Body of pancreas (tissue), 4 donors: Measurements from ENCODE around the gene KRTAP20-4. TPM values are rescaled to one million over a fixed set of nuclear protein-coding genes. Genes with fewer than 3 reads are reported as not detected.

Experiments
- ATAC-seq: fragments of 150-250 bp; one replicate; pipeline ENCODE4 v1.9.1; 2016
- DNase-seq, 4 donors: peaks; one replicate each; pipeline ENCODE4 v3.0.0-alpha.2; 2019
- H3K27ac ChIP-seq, 4 donors: fragments of 200-600 bp; sonication (generic); 1 replicate in 3 of 4; 2 replicates in 1 of 4; pipeline versions ENCODE4 v1.5.1 to v1.6.1; 2016 to 2019; ENCODE audit warnings: mild to moderate bottlenecking in 1 of 4, mixed read lengths in 1 of 4, moderate library complexity in 1 of 4
- H3K27me3 ChIP-seq, 2 donors: fragments of 200-600 bp; sonication (generic); one replicate each; pipeline ENCODE4 v1.6.0; 2016; ENCODE audit warnings: mild to moderate bottlenecking in 1 of 2
- H3K36me3 ChIP-seq, 2 donors: fragments of 200-600 bp; sonication (generic); replicated peaks in 1 of 2; 2 replicates each; pipeline ENCODE4 v1.5.1; 2016; ENCODE audit warnings: low read depth in 2 of 2; ENCODE audit not compliant: insufficient read depth in 1 of 2
- H3K4me1 ChIP-seq: fragments of 200-600 bp; sonication (generic); one replicate; pipeline ENCODE4 v1.6.0; 2016
- H3K4me3 ChIP-seq, 2 donors: fragments of 200-600 bp; sonication (generic); 1 replicate in 1 of 2; 2 replicates in 1 of 2; pipeline ENCODE4 v1.5.1; 2016 to 2019
- H3K9me3 ChIP-seq, 3 donors: fragments of 200-600 bp; sonication (generic); 1 replicate in 2 of 3; 2 replicates in 1 of 3; pipeline ENCODE4 v1.5.1; 2016
- POLR2A ChIP-seq, 3 donors: fragments of 450-650 bp; IDR thresholded peaks; one replicate each; pipeline ENCODE4 v1.6.1; 2016; ENCODE audit warnings: antibody characterized with exemption in 3 of 3, mild to moderate bottlenecking in 2 of 3
- WGBS, 2 donors: methylation state at CpG; one replicate each; pipeline ENCODE4 v1.1.5; 2017; 5-methylcytosine and 5-hydroxymethylcytosine counted together
- intact Hi-C: fragments of 100-400 bp; cut with DNase I; formaldehyde crosslinking; loops from one replicate; pipeline ENCODE4 v1.15.1; 2023
- total RNA-seq, 2 donors: library from RNA; depleted of rRNA; stranded (reverse); fragments of >200 nt; gene quantifications; one replicate each; pipeline ENCODE4 v1.1.0, GENCODE V29; 2016
- TF ChIP-seq, protein P1 (sequence below), 7 experiments: fragments of 450-650 bp in 4 of 7; fragments of 200-600 bp in 3 of 7; sonication (generic) in 3 of 7; IDR thresholded peaks; one replicate each; pipeline ENCODE4 v1.5.1; 2016 to 2019; ENCODE audit warnings: antibody characterized with exemption in 7 of 7

KRTAP20-4 gene
- not detected for total RNA-seq

DNA sequence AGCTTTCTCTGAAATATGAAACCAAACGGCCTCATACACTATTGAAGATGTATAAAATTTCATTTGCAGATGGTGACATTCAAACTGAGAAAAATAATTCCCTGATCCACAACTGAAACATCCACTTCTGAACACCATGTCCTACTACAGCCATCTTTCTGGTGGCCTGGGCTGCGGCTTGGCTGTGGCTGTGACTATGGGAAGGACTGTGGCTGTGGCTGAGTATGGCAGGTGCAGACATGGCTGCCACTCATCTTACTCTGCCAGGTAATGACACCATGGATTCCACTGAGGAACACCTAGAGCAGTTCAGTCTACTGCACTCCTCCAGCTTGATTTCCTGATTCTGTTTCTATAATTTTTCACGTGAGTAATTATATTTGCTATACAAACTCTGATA lies at the start of gene KRTAP20-4:
Gene KRTAP20-4 (plus strand): TSS at position 106 of the 400 bp plus-strand sequence.
- WGBS, 2 donors, result 70 to 80% methylated on average over 3 of the region's 3 CpGs
- Histone ChIP-seq H3K27ac (no peak within 1 kb of the TSS), H3K4me1 (no peaks in the 10 kb centered on the region), H3K36me3 (no peaks in the 10 kb centered on the region), H3K27me3 (no peaks in the 10 kb centered on the region), H3K4me3 (no peak within 1 kb of the TSS), H3K9me3 (no peaks in the 10 kb centered on the region)
- no peak for DNase-seq
- no peak for ATAC-seq
- intact Hi-C loops, result no loop called here
- TF ChIP-seq POLR2A (IDR thresholded peaks at IDR 0.05), result no peak
- TF ChIP-seq, protein P1, sequence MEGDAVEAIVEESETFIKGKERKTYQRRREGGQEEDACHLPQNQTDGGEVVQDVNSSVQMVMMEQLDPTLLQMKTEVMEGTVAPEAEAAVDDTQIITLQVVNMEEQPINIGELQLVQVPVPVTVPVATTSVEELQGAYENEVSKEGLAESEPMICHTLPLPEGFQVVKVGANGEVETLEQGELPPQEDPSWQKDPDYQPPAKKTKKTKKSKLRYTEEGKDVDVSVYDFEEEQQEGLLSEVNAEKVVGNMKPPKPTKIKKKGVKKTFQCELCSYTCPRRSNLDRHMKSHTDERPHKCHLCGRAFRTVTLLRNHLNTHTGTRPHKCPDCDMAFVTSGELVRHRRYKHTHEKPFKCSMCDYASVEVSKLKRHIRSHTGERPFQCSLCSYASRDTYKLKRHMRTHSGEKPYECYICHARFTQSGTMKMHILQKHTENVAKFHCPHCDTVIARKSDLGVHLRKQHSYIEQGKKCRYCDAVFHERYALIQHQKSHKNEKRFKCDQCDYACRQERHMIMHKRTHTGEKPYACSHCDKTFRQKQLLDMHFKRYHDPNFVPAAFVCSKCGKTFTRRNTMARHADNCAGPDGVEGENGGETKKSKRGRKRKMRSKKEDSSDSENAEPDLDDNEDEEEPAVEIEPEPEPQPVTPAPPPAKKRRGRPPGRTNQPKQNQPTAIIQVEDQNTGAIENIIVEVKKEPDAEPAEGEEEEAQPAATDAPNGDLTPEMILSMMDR (IDR thresholded peaks at IDR 0.05), result no peak

GRCh38 chr21:30577766-30578165 lies 42.7 kb upstream of the KRTAP20-4 start:
- Histone ChIP-seq H3K4me3 (no peak overlapping the region), H3K4me1 (no peaks in the 10 kb centered on the region), H3K27me3 (no peaks in the 10 kb centered on the region), H3K36me3 (no peaks in the 10 kb centered on the region), H3K27ac (no peak overlapping the region), H3K9me3 (no peaks in the 10 kb centered on the region)
- no peak for ATAC-seq
- no peak for TF ChIP-seq POLR2A (IDR thresholded peaks at IDR 0.05)
- TF ChIP-seq, protein P1 (IDR thresholded peaks at IDR 0.05), result no peak
- intact Hi-C loops, result no loop called here
- no peak for DNase-seq

GRCh38 chr21:30579346-30579745 lies 41.1 kb upstream of the KRTAP20-4 start:
- no peak for DNase-seq
- H3K27me3 ChIP-seq, result no peaks in the 10 kb centered on the region
- intact Hi-C loops, result no loop called here

DNA sequence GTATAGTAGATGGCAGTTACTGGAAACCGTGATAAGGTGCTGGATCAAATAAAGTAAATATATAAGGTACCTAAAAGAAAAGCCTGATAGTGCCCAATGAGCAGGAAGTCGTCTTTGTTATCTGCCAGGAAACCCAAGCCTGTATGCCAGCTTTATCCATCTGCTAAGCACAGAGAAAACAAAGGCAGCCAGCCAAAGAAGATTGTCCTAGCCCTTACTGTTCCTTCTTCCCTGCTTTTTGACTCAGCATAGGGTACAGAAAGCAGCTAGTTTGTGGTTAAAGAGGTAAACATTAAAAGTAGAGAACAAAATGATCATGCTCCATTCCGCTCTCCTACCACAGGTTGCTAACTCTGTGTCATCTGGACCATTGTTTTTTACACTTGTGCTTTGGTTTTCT lies 40.3 kb upstream of the KRTAP20-4 start:
- Histone ChIP-seq H3K27ac (no peak overlapping the region), H3K36me3 (no peaks in the 10 kb centered on the region), H3K9me3 (no peaks in the 10 kb centered on the region), H3K4me3 (no peak overlapping the region), H3K4me1 (no peaks in the 10 kb centered on the region), H3K27me3 (no peaks in the 10 kb centered on the region)
- no peak for ATAC-seq
- 44 to 48% methylated on average over 3 of the region's 3 CpGs for whole genome bisulfite sequencing, 2 donors
- DNase-seq, result no peak
- TF ChIP-seq, protein P1 (IDR thresholded peaks at IDR 0.05), result no peak
- no peak for TF ChIP-seq POLR2A (IDR thresholded peaks at IDR 0.05)
- intact Hi-C loops, result no loop called here

More at GRCh38 chr21:30579346-30579745, 41.1 kb upstream of the KRTAP20-4 start:
- Histone ChIP-seq H3K4me3 (no peak overlapping the region), H3K36me3 (no peaks in the 10 kb centered on the region), H3K27ac (no peak overlapping the region), H3K9me3 (no peaks in the 10 kb centered on the region), H3K4me1 (no peaks in the 10 kb centered on the region)
- 50 to 52% methylated on average over 1 of the region's 1 CpG for WGBS, 2 donors
- TF ChIP-seq POLR2A (IDR thresholded peaks at IDR 0.05), result no peak
- TF ChIP-seq, protein P1 (IDR thresholded peaks at IDR 0.05), result no peak
- ATAC-seq, result no peak

DNA sequence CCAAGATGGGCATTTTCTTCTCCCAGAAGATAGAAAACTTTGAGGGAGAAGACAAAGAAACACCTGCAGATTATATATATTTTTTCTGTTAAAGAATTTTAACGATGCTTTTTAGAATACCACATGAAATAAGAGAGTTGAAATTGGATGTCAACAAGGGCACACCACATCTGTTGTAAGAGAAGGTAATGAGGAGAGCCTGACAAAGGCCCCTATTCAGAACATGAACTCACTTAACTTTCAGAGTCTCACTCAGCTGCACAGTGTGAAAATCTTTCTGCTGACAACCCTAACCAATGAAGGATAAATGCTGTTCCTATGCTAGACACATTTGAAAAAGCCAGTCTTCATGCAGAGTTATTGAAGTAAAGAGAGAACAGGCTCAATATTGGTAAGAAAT lies 37.6 kb upstream of the KRTAP20-4 start:
- Histone ChIP-seq H3K27me3 (no peaks in the 10 kb centered on the region), H3K4me3 (no peak overlapping the region), H3K27ac (no peak overlapping the region), H3K9me3 (no peaks in the 10 kb centered on the region), H3K36me3 (no peaks in the 10 kb centered on the region), H3K4me1 (no peaks in the 10 kb centered on the region)
- intact Hi-C loops, result no loop called here
- TF ChIP-seq POLR2A (IDR thresholded peaks at IDR 0.05), result no peak
- TF ChIP-seq, protein P1 (IDR thresholded peaks at IDR 0.05), result no peak
- ATAC-seq, result no peak
- 14 to 18% methylated on average over 1 of the region's 1 CpG for WGBS, 2 donors
- no peak for DNase-seq
